Measurements from ENCODE around the gene MPP7. TPM values are rescaled to one million over a fixed set of nuclear protein-coding genes. Genes with fewer than 3 reads are reported as not detected.

Gene MPP7
- total and polyA plus RNA-seq, 2 of the 8 experiments (the other 6 are each of a cell fraction or from before 2014, with no cell fraction given): 1.9 to 9.3 TPM

Small RNAs within 50 kb of the gene (microRNA-seq; reads per million reads assigned to microRNA genes)
- gene MIR8086 (ENCODE audit: borderline microRNAs expressed in 2 of 2, borderline number of aligned reads in 2 of 2, borderline replicate concordance in 1 of 2): 0 reads per million in 2 experiments

Small RNAs within 50 kb of the gene (small RNA-seq; reads per million reads assigned to genes)
- not detected for gene MIR8086 (ENCODE audit: insufficient read depth)

Other genes with a start within 250 kb of the MPP7 start
- 122 and 128 TPM in 2 replicates for gene WAC, start 230.1 kb upstream of the MPP7 start, total RNA-seq (2021; fragmentation: NEBNext Ultra II Directional; extraction: Animal tissue kit (Norgen Biotek cat#: 25700))
- 38.4 and 72.9 TPM in 2 replicates for gene WAC, start 230.1 kb upstream of the MPP7 start, polyA plus RNA-seq (2011; rRNA removed)

Data from H1 (cell line).